G401.6 (cell line): ENCODE results near the gene TNNI2.
"Not testable (repeated sequence)": the region's sequence is repeated elsewhere in the genome, so short reads cannot be mapped to it uniquely, and the experiment has no call there.

Source experiments
- FAIRE-seq: peaks from 2 replicates; lab custom pipeline; 2012; peaks lifted over from hg19 to GRCh38; lab: Jason Lieb, UNC

Gene TNNI2

GRCh38 chr11:1838426-1839144 lies at the start of gene TNNI2:
TSS of gene TNNI2 (plus strand) at chr11:1838981. CDS start at chr11:1839697, 716 bp downstream.
- no peak for FAIRE-seq

- FAIRE-seq, result no peak
These were observed 46.9 kb upstream of the TNNI2 start for GRCh38 chr11:1791912-1792311.

- FAIRE-seq, result no peak
These were observed 46.3 kb upstream of the TNNI2 start for GRCh38 chr11:1792461-1792860.

DNA sequence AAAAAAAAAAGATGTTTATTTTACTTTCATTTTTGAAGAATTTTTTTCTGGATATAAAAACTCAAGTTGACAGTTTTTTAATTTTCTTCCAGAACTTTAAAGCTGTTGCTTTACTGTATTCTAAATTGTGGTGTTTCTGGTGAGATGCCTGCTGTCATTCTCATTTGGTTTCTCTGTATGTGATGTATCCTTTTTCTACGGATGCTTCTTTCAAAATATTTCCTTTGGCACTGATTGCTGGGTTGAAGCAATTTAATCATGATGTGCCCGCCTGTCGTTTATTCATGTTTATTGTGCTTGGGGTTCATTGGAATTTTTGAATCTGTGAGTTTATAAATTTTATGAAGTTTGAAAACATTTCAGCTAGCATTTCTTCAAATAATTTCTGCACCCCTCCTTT lies 45.7 kb upstream of the TNNI2 start:
- FAIRE-seq, result no peak

GRCh38 chr11:1796413-1797011 lies 42.3 kb upstream of the TNNI2 start:
- FAIRE-seq, result no peak

DNA sequence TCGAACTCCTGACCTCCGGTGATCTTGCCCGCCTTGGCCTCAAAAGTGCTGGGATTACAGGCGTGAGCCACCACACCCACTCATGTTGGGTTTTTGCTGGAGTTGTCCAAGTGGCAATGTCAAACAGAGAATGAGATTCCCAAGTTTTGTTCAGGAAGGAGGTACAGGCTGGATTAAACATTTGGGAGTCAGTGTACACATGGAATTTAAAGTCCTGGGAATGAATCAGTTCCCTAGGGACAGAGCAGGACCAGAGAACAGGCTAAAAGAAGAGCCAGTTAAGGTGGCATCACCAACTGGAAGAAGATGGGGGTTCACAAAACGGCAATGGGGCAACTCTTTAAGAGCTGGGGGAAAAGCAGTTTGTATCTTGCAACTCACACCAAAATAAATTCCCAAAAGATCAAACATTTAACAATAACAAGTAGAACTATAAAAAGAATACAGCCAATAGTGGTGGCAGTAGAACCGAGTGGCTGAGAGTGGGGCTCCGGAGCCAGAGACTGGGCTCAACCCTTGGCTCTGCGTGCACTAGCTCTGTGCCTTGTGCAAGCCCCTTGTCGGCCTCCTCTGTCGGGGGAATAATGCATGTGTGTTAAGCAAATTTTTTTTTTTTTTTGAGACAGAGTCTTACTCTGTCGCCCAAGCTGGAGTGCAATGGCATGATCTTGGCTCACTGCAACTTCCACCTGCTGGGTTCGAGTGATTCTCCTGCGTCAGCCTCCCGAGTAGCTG lies 41.2 kb upstream of the TNNI2 start:
- no peak for FAIRE-seq

DNA sequence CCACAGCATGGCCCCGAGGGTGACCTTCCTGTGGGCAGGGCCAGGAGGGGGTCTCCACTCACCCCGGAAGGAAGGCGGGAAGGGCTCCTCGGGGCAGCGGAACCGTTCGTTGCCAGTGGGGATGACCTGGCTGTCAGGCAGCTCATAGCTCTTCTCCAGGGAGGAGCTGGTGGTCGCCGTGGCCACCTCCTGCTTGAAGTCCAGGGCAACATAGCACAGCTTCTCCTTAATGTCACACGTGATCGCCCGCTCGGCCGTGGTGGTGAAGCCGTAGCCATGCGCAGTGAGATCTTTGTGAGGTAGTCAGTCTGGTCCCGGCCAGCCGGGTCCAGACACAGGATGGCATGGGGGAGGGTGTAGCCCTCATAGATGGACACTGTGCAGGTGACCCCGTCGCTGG lies 35.5 kb upstream of the TNNI2 start:
- FAIRE-seq, result no peak

- not testable (repeated sequence) for FAIRE-seq
These were observed 34.8 kb upstream of the TNNI2 start for GRCh38 chr11:1803835-1804519.

GRCh38 chr11:1805525-1805924 lies 33.3 kb upstream of the TNNI2 start:
- FAIRE-seq, result no peak

GRCh38 chr11:1807264-1807995 lies 31.4 kb upstream of the TNNI2 start:
- FAIRE-seq, result no peak

DNA sequence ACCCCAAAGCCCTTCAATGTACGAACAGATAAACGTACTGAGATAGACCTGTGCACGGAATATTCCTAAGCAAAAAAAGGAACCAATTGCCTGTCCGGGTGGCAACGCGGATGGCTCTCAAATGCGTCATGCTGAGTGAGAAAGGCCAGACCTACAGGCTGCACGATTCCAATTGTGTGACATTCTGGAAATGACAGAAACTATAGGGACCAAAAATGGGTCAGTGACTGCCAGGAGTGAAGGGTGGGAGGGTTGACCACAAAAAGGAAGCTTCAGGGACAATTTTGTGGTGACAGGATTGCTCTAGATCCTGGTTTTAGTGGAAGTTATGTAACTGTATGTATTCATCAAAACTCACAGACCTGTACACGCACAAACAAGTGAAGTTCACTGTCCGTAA lies 28.0 kb upstream of the TNNI2 start:
- FAIRE-seq, result no peak

DNA sequence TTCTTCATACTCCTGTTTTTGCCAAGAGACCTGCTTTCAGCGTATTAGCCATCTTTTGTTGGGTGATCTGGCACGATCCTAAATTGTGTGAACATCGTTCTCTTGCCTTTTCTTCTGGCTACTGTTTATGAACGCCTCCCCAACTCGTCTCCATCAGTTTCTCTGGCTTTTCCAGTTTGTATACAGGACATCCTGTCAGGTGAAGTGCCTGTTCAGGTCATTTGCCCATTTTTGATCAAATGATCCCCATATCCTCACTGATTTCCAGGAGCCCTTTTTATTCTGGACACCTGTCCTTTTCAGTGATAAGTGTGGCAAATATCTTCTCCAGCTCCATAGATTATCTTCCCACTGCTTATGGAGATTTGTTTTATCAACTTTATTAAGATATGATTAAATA lies 26.5 kb upstream of the TNNI2 start:
- no peak for FAIRE-seq

GRCh38 chr11:1812801-1813200 lies 26.0 kb upstream of the TNNI2 start:
- FAIRE-seq, result no peak

DNA sequence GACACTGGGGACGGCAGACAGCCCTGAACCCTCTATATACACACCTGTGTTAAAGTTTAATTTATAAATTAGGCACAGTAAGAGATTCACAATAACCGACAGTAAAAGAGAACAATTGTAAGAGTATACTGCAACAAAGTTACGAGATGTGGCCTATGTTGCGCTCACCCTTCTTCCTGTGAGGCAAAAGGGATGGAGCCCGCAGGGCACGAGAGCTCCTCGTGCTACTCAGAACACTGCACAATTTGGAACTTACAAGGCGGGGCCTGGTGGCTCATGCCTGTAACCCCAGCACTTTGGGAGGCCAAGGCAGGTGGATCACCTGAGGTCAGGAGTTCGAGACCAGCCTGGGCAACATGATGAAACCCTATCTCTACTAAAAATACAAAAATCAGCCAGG lies 25.4 kb upstream of the TNNI2 start:
- not testable (repeated sequence) for FAIRE-seq

GRCh38 chr11:1814691-1815090 lies 24.1 kb upstream of the TNNI2 start:
- FAIRE-seq, result no peak

DNA sequence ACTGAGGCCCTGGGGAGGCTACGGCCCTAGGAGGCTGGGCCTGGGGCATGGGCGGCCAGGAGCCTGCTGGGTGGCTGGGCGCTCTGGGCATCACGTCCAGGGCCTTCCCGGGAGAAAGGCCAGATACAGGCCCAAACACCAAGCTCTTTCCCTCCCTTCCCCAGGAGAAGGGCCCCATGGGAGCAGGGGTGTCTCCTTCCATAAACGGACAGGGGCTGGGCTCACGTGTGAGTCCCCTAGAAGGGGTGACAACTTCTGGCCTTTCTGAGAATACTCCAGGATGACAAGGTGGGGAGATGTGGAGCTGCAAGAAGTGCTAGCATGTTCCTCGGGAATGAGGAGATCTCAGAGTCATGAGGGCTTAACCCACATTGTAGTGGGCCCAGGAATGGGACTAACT lies 23.5 kb upstream of the TNNI2 start:
- FAIRE-seq, result no peak

DNA sequence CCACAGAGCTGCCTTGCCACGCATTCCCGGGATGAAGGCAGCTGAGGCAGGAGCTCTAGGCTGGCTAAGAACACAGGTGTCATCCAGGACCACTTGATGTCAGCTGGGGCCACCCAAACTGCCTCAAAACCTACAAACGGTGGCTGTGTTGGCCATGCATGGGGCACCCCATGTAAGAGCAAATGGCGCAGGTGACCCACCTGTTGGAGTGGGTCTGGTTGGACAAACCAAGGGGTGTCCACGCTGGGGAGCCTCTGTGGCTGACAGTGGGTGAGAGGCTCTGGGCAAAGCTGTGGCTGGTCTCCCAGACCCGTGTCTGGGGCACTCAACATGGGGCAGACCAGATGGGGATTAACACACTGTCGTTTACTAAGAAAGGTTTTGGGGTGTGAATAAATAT lies 23.0 kb upstream of the TNNI2 start:
- FAIRE-seq, result no peak

DNA sequence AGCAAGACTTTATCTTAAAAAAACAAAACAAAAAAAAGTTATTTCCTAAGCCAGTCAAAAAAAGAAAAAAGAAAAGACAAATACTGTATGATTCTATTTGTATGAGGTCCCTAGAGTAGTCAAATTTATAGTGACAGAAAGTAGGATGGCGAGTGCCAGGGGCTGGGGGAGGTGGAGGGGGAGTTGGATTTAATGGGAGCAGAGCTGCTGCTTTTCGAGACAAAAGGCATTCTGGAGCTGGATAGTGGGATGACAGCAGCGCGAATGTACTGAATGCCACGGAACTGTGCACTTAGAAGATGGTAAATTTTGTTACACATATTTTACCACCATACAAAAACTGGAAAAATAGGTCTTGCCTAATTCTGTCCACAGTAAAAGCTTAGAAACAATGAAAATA lies 21.8 kb upstream of the TNNI2 start:
- no peak for FAIRE-seq

GRCh38 chr11:1817511-1817910 lies 21.3 kb upstream of the TNNI2 start:
- FAIRE-seq, result no peak

DNA sequence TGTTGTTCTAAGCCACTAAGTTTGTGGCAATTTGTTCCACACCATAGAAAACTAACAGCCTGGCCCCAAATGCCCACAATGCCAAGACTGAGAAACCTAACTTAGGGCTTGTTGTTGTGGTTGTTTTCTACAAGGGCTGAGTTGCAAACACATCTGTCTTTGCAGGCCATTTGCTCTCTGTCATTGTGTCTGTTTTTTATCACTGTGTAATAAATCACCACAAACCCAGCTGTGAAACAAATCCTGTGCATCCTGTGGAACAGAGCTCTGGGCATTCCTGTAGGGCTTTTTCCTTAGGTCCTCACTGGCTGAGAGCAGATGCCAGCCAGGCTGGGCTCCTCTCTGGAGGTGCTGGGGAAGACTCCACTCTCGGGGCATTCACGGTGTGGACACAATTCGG lies 19.7 kb upstream of the TNNI2 start:
- no peak for FAIRE-seq

- no peak for FAIRE-seq
These were observed 18.1 kb upstream of the TNNI2 start for GRCh38 chr11:1820463-1821325.
